T47D (cell line): Measurements from ENCODE around the gene RBM33.

ENCODE experiments used
- DNase-seq, 2 experiments: peaks; one replicate each; pipeline versions ENCODE4 v3.0.0 to v3.0.0-alpha.2; 2011 to 2012; ENCODE audit warnings: low read depth in 1 of 2, low spot score in 1 of 2
- JUND ChIP-seq: IDR thresholded peaks from 2 replicates; pipeline ENCODE4 v1.6.1; 2012; ENCODE audit warnings: low read depth
- in situ Hi-C: cut with HindIII; loops from 2 replicates; pipeline ENCODE4 v1.10.0; 2016; ENCODE audit warnings: low sequenced_read_pairs, low pct_unique_long_range_greater_than_20kb

RBM33 gene

GRCh38 chr7:155756322-155756721 lies 111.9 kb downstream of the RBM33 start:
- no peak for TF ChIP-seq JUND
- in situ Hi-C loops = no loop called here
- no peak for DNase-seq

- no peak for DNase-seq
- in situ Hi-C loops = no loop called here
- no peak for TF ChIP-seq JUND
Measured at GRCh38 chr7:155758348-155758747, 113.9 kb downstream of the RBM33 start.

DNA sequence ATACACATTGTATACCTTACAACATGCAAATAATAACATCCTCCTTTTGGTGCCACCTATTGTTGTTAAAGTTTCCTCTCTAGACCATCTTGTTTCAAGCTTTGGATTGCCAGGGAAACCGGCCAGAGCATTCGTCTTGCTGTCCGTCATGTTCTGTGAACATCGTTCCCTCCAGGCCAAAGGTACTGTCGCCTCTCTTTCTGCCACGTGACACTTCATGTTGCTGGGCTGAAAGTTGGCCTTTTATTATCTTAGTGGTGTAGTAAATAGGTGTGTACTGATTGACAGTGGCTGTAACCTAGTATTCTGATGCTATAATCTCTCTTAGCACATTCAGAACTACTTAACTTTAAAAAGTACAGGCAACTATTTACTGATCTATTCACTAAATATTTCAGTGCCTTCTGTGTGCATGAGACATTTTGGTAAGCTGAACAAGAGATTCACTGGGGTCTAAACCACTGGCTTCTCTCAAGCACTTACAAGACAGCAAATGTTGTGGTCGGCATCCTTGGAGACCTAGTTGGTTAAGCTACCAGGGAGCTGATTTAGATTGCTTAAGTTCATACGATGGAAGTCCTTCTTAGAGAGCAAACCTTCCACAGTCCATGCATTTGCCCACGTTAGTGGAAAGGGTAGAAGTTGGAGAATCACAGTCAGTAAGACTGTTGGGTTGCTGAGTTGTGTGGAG lies 115.4 kb downstream of the RBM33 start:
- TF ChIP-seq JUND = no peak

DNA sequence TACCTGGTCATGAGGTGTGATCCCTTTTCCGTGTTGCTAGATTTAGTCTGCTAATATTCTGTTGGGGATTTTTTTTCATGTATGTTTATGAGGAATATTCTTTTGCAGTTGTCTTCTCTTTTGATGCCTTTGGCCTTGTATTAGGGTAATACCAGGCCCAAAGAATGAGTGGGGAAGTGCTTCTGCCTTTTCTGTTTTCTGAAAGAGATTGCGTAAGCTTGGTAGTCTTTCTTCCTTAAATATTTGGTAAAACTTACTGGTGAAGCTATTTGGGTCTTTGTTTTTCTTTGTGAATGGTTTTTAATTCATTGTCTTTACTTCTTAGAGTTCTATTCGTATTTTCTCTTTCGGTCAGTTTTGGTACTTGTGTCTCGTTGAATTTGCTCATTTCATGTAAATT lies 116.7 kb downstream of the RBM33 start:
- TF ChIP-seq JUND = no peak
- no peak for DNase-seq
- in situ Hi-C loops = no loop called here

More for the DNA sequence above, 115.4 kb downstream of the RBM33 start:
- DNase-seq = no peak
- in situ Hi-C loops = no loop called here

DNA sequence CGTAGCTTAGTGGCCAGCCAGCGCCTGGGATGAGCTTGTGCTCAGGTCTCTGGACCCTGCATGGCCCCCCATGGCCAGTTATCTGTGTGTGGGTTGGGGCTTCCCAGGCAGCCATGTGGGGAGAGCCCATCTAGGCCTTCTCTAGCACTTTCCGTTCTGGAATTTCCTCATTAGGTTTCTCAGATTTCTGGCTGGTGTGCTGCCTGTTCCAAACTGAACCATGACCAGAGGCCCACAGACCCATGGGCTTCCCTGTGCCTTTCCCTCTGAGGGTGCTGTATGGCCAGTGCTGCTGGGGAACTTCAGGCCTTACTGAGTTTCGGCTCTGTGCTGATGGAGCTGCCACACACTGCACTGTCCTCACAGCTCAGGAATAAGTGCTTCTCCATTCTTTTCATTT lies 117.6 kb downstream of the RBM33 start:
- in situ Hi-C loops = no loop called here
- no peak for DNase-seq
- TF ChIP-seq JUND = no peak

DNA sequence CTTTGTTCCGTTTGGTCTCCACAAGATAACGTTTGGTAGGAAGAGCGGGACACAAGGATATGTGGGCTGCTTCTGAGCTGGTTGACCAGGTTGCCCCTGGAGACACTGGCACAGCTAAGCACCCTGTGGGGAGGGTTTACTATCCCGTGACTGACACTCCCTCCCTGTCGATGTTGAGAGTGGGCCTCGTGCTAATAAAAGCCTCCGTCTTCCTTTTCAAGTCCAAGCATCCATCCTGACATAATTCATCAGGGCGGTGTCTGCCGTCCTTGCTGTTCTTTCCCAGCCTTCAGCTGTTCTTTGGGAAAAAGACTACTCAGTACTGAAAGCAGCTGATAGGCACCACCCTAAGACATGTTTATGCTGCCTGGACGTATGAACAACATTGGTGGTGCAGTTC lies 118.2 kb downstream of the RBM33 start:
- DNase-seq = no peak
- in situ Hi-C loops = no loop called here

DNA sequence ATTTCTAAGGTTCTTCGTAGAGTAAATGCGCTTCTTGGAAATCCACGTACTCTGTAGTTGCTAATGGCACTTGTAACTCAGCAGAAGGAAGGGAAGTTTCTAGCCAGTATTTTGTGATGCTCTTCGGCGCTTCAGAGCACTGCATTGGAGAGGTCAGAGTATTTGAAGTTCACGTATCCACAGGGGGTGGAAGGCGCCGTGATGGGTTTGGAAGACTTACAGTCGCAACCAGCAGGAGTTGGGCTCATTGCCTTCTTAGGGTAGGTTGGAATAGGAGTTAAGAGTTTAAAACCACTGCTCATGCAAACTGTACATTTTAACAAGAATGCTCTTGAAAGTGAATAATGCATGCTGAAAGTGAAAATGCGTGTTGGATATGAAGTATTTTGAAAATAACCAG lies 118.7 kb downstream of the RBM33 start:
- TF ChIP-seq JUND = no peak
- in situ Hi-C loops = no loop called here
- DNase-seq = no peak

More for the DNA sequence above, 118.2 kb downstream of the RBM33 start:
- no peak for TF ChIP-seq JUND

DNA sequence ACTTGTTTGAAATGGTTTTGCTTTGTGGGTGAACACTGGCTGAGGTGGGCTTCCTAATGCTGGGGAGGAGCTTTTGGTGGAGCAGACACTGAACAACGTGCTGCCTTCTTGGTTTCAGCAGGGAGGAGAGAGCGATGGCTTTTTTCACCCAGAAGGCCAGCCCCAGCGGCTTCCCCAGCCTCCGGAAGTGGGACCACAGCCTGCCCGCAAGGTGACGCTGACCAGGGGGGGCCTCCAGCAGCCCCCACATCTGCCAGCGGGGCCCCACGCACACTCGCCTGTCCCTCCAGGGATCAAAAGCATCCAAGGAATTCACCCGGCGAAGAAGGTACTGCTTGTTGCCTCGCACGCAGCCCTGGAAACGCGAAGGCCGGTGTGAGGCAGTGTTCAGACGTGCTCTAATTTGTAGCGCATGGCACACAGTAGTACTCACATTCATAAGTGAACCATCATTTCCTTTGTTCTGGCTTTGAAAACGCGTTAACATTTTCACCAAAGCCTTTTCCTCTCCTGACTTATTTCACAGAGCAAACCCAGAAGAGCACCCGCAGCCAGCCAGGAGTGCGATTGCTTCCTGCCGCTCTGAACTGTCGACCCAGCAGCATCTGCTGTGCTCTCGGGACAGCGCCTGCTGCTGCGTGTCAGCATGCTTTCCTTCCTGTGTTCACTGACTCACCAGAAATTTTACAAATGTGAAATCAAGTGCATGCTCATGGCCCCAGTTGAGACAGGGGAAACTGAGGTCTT lies 119.4 kb downstream of the RBM33 start:
- DNase-seq = no peak
- no peak for TF ChIP-seq JUND
- in situ Hi-C loops = no loop called here

DNA sequence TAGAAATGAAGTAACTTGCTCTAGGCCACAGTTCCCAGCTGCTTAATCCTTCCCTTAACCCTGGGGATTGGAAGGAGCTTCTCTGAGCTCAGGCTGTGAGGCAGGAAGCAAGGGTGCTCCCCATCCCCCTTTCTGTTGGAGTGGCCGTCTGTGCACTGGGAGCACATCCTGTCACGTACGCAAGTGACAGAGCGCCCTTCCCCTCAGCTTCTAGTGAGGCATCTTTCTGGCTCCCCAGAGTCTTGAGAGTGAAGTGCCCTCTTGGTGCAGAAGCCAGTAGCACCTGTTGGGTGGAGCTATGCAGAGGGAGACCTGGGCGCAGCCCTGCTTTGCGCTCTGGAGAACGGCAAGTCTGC lies 120.0 kb downstream of the RBM33 start:
- TF ChIP-seq JUND = no peak
- no peak for DNase-seq
- in situ Hi-C loops = no loop called here

- TF ChIP-seq JUND = no peak
- no peak for DNase-seq
- in situ Hi-C loops = no loop called here
Measured at GRCh38 chr7:155765458-155765857, 121.0 kb downstream of the RBM33 start.

DNA sequence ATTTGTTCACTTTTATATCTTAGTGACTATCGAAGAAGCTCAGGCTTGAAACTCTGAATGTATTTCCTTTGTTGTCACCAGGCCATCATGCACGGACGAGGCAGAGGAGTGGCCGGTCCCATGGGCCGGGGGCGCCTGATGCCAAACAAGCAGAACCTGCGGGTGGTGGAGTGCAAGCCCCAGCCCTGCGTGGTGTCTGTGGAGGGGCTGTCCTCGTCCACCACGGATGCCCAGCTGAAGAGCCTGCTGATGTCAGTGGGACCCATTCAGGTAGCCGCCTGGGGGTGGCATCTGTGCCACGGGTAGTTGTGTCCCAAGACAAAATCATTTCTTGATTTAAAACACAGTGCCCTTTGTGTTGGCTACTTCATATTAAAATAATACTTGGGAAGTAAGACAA lies 121.9 kb downstream of the RBM33 start:
- DNase-seq = no peak
- in situ Hi-C loops = no loop called here
- TF ChIP-seq JUND = no peak

- no peak for DNase-seq
- in situ Hi-C loops = no loop called here
- no peak for TF ChIP-seq JUND
Measured at GRCh38 chr7:155766966-155767916, 122.8 kb downstream of the RBM33 start.

- no peak for DNase-seq
- in situ Hi-C loops = no loop called here
- TF ChIP-seq JUND = no peak
Measured at GRCh38 chr7:155769701-155770100, 125.2 kb downstream of the RBM33 start.
